Measurements from ENCODE around the gene IFT122.
A peak's percentile ranks its signal among the peaks of the same experiment; 100 is the strongest.
"Not testable (repeated sequence)": the region's sequence is repeated elsewhere in the genome, so short reads cannot be mapped to it uniquely, and the experiment has no call there.

The IFT122 gene

DNA sequence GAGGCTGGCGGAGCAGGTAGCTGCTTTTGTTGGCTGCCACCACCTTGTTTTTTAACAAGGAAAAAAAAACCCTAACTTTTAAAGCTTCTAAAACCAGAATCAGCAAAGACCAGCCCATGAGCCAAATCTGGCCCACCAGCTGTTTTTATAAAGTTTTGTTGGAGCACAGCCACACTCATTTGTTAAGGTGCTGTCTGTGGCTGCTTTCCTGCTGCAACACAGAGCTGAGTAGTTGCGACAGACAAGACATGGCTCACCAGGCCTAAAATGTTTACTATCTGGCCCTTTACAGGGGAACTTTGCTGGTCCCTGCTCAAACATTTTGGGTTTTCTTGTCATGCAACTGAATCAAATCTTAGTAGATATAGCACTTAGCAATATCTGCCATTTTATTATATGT is 30.5 kb upstream of the IFT122 start:
- no peak overlapping the region for H3K4me3 ChIP-seq (replicated peaks; ENCODE audit: low read depth, low read length)
- TF ChIP-seq CTCF (IDR thresholded peaks at IDR 0.05; ENCODE audit: low read length, missing control alignments), result no peak
- DNase-seq (ENCODE audit: low read depth), result peak; percentile 84

DNA sequence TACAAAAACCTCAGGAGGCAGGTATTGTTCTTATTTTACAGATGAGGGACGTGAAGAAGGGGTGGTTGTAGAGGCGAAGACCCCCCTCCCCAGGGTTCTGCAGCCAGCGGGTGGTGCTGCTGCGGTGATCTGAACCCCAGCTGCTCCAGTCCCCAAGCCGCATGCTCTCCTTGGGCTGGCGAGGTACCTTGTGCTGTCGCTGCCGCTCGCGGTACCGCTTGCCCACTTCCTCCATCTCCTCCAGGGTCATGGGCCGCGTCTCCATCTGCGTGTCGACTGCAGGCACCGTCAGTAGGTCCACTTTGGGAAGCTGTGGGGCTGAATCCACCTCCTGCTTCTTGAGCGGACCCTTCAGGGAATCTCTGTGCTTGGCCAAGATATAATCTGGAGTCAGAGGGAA is 29.1 kb upstream of the IFT122 start:
- no peak for TF ChIP-seq CTCF (IDR thresholded peaks at IDR 0.05; ENCODE audit: low read length, missing control alignments)
- DNase-seq (ENCODE audit: low read depth), result no peak
- no peak overlapping the region for H3K4me3 ChIP-seq (replicated peaks; ENCODE audit: low read depth, low read length)

DNA sequence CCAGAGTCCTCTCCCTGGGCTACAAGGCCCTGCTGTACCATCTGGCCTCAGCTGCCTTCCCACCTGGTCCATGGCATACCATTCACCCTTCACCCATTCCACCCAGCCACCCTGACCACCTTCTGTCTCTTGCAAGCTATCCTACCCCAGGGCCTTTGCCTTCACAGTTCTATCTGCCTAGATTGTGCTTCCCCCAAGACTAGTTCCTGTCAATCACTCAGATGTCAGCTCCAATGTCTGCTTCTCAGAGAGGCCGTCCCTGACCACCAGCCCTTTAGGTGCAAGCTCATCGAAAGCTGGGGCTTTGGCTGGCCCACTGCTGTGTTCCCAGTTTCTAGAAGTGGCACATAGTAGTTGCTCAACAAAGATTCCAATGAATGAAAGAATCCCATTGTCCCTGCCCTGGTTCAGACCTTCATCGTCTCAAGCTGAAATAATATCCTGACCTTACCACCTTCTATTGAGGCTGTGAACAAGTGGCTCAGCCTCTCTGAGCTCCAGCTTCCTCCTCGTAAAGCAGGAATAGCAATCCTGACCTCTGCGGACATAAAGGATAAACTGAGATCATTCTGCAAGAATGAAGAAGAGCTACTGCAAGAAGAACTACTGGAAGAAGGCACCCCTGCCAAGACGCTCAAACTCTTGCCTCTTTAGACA is 27.4 kb upstream of the IFT122 start:
- no peak overlapping the region for H3K4me3 ChIP-seq (replicated peaks; ENCODE audit: low read depth, low read length)
- TF ChIP-seq CTCF (IDR thresholded peaks at IDR 0.05; ENCODE audit: low read length, missing control alignments), result no peak
- DNase-seq (ENCODE audit: low read depth), result peak; percentile 52

GRCh38 chr3:129413238-129413637 is 26.8 kb upstream of the IFT122 start:
- DNase-seq (ENCODE audit: low read depth), result not testable (repeated sequence)

DNA sequence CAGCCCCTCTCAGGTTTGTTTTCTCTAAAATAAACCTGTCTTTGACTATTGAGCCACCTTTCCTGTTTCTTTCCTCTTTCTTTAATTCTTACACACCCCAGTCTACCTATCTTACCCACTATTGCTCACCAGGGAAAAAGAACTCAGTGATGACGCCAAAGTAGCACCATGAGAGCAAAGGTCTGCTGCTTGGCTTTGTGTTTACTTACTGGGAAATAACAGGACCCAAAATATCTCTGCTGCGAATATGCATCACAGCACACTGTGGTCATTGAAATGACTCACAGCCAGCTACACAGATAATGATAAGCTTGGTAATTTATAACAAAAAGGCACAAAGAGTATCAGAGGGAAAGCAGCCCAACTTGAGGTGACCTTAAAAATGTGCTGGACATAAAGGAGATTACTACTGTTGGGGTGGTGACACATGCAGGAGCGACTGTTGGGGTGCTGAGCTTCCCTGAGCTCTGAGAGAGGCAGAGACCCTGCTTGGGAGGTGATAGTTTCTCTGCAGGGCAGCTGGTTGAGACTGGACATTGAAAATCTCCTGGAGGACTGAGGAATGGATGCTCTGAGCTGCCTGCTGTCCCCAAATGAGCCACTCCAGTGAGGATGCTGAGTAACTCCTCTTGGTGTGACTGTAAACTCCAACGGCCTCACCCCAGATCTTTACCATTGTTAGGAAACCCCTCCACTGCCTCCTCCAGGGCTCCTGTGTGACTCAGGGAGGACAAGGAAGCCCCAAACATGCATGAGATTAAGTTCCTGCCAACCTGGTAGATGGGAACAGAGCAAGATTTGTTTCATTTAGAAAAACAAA is 26.1 kb upstream of the IFT122 start:
- H3K4me3 ChIP-seq (replicated peaks; ENCODE audit: low read depth, low read length), result no peak overlapping the region
- no peak for TF ChIP-seq CTCF (IDR thresholded peaks at IDR 0.05; ENCODE audit: low read length, missing control alignments)
- peak; percentile 97 for DNase-seq (ENCODE audit: low read depth)

More at GRCh38 chr3:129413238-129413637, 26.8 kb upstream of the IFT122 start:
- not testable (repeated sequence) for H3K4me3 ChIP-seq (replicated peaks; ENCODE audit: low read depth, low read length)

DNA sequence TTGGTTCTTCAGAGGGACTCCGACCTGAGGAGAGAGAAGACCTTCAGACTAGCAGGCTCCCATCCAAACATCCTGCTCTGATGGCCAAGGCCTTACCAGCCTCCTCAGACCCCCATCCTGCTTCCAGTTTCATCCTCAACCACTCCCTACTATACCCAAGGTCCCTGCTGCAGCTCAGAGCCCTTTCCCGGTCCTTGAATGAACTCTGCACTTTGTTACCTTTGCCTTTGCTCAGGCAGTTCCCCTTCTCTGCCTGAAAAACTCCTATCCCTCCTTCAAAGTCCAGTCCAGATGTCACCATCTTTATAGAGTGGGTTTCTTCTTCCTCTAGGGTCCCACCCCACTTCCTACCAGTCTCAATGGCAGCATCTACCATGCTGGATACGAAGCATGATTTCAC is 24.6 kb upstream of the IFT122 start:
- no peak for TF ChIP-seq CTCF (IDR thresholded peaks at IDR 0.05; ENCODE audit: low read length, missing control alignments)
- no peak overlapping the region for H3K4me3 ChIP-seq (replicated peaks; ENCODE audit: low read depth, low read length)
- no peak for DNase-seq (ENCODE audit: low read depth)

DNA sequence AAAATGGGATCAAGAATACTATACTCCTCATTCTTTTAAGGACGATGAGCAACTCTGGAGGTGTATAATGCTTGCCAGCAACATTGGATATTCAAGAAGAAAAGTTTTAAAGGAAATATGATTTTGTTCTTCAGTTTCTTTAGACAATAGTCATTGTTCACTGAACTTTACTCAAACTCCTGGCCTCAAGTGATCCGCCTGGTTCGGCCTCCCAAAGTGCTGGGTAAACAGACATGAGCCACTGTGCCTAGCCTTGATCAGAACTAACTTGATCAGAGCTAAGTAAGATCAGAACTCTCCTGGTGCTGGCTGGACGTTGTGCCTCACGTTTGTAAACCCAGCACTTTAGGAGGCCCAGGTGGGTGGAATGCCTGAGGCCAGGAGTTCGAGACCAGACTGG is 24.2 kb upstream of the IFT122 start:
- no peak for DNase-seq (ENCODE audit: low read depth)
- TF ChIP-seq CTCF (IDR thresholded peaks at IDR 0.05; ENCODE audit: low read length, missing control alignments), result no peak
- no peak overlapping the region for H3K4me3 ChIP-seq (replicated peaks; ENCODE audit: low read depth, low read length)

Data from fibroblast of pulmonary artery (primary cell).